Measurements from ENCODE around the gene SUSD6. TPM values are rescaled to one million over a fixed set of nuclear protein-coding genes. Genes with fewer than 3 reads are reported as not detected.

Gene SUSD6
- total and polyA plus RNA-seq, 9 of the 15 experiments (the other 6 are each of a cell fraction or from before 2014, with no cell fraction given) = 2.9 to 20.7 (median 5.6) TPM

GRCh38 chr14:69581316-69581935, 30.0 kb upstream of the SUSD6 start (continued):
- no peak for TF ChIP-seq DEAF1 (CRISPR knock-in tag; IDR thresholded peaks at IDR 0.05)

- no peaks in the 10 kb centered on the region for H4K20me1 ChIP-seq (replicated peaks; ENCODE audit: control insufficient read depth, insufficient read depth, low read length)
- ChIA-PET CTCF (ENCODE audit: low intra/inter-chr PET ratio) (no interaction called here), POLR2A (no interaction called here)
- H3K79me2 ChIP-seq (ENCODE audit: control insufficient read depth, insufficient read depth, low read length) = no peaks in the 10 kb centered on the region
- peaks cover 0 to 3% of the 10 kb centered on the region in 2 experiments; a peak in 2 of 5 replicates for H3K4me1 ChIP-seq (replicated peaks in 1 of 2; ENCODE audit: control insufficient read depth in 2 of 2, insufficient read depth in 2 of 2, low read length in 2 of 2)
- H3K9ac ChIP-seq (ENCODE audit: insufficient read depth in 1 of 2, low read depth in 2 of 2, low read length in 2 of 2) = no peak overlapping the region
- no TSS peak for BruUV-seq (replicated peaks)
- ATAC-seq (no peak), FAIRE-seq (no peak), DNase-seq (ENCODE audit: extremely low read depth in 1 of 4, low spot score in 3 of 4) (no peak)
- no CpG with 5 or more reads among the region's 1 CpG for WGBS (ENCODE audit: insufficient coverage, low coverage, missing lambda C conversion rate)
- H3K27ac ChIP-seq (ENCODE audit: extremely low read depth, low read depth, low read length) = no peak overlapping the region
- H3K4me3 ChIP-seq = no peak overlapping the region
- no peaks in the 10 kb centered on the region for H3K9me3 ChIP-seq (replicated peaks; ENCODE audit: control insufficient read depth, insufficient read depth, low read depth, low read length)
- no peaks in the 10 kb centered on the region; a peak in 1 of 5 replicates for H3K27me3 ChIP-seq (ENCODE audit: control insufficient read depth in 2 of 2, insufficient read depth in 2 of 2, low read length in 2 of 2)
- H3K36me3 ChIP-seq (ENCODE audit: control insufficient read depth, insufficient read depth, low read length) = no peaks in the 10 kb centered on the region
- H2AFZ ChIP-seq (ENCODE audit: low read depth, low read length) = no peak overlapping the region
- no peak overlapping the region for H3K4me2 ChIP-seq (ENCODE audit: insufficient read depth, low read length)
- intact Hi-C loops (cut with micrococcal nuclease) (no loop called here), in situ Hi-C loops (cut with MboI) (loop anchor here (5.0 kb wide), 1 partner anchor 145 kb away; no protein-coding TSS in a partner anchor)
- TF ChIP-seq MTA3 (IDR thresholded peaks at IDR 0.05; ENCODE audit: borderline replicate concordance) (no peak), RBM39 (optimal IDR thresholded peaks at IDR 0.05; ENCODE audit: low read depth, low read length) (no peak), E4F1 (CRISPR knock-in tag; IDR thresholded peaks at IDR 0.05; ENCODE audit: borderline replicate concordance) (no peak), ATF3 (IDR thresholded peaks at IDR 0.05) (peak; percentile 35; the same call in 1 of the 2 replicates), ATF3 (CRISPR knock-in tag; conservative IDR thresholded peaks at IDR 0.05) (no peak)
- no peaks in the 10 kb centered on the region for H3K9me1 ChIP-seq (ENCODE audit: control insufficient read depth, insufficient read depth, low read length)
Observed at GRCh38 chr14:69582212-69582611, 29.2 kb upstream of the SUSD6 start.
